GM12878 (cell line): Measurements from ENCODE around the gene GADL1. TPM values are rescaled to one million over a fixed set of nuclear protein-coding genes. Genes with fewer than 3 reads are reported as not detected.

Source experiments
- ATAC-seq: fragments of 200-7000 bp; cut with Tn5 transposase; 3 replicates; pipeline ENCODE4 v1.9.1; 2020; ENCODE audit warnings: mild to moderate bottlenecking, moderate library complexity
- BruUV-seq: library from RNA; stranded (reverse); fragments of 400-500 nt; replicated peaks from 2 replicates; lab custom pipeline; 2021; lab: Mats Ljungman, UMichigan
- CTCF ChIA-PET: fragments of 300-600 bp; sonication (Branson Sonifier 250); formaldehyde crosslinking; extraction: SDS; loops from one replicate; lab custom pipeline; 2021; ENCODE audit warnings: inconsistent platforms; lab: Yijun Ruan, JAX
- POLR2A ChIA-PET: fragments of 350-600 bp; formaldehyde crosslinking; extraction: SDS; loops from one replicate; lab custom pipeline; 2021; ENCODE audit warnings: inconsistent platforms; lab: Charles Lee
- RAD21 ChIA-PET: fragments of 300-600 bp; sonication (Branson Sonifier 250); formaldehyde crosslinking; loops from one replicate; lab custom pipeline; 2023; ENCODE audit warnings: antibody characterized with exemption; ENCODE audit not compliant: unreplicated experiment; lab: Charles Lee
- SMC1A ChIA-PET: fragments of 300-600 bp; sonication (Branson Sonifier 250); formaldehyde crosslinking; loops from one replicate; lab custom pipeline; 2023; ENCODE audit not compliant: unreplicated experiment, uncharacterized antibody; lab: Charles Lee
- DNase-seq: peaks from one replicate; pipeline ENCODE4 v3.0.0-alpha.2; 2011; ENCODE audit warnings: low read depth, low spot score
- FAIRE-seq: peaks from 3 replicates; lab custom pipeline; 2011; peaks lifted over from hg19 to GRCh38; lab: Jason Lieb, UNC
- H2AFZ ChIP-seq: 2 replicates; pipeline ENCODE4 v1.6.0; 2011; ENCODE audit warnings: low read depth, low read length, control low read depth; ENCODE audit not compliant: control insufficient read depth
- H3K27ac ChIP-seq: 2 replicates; pipeline ENCODE4 v1.5.1; 2011; ENCODE audit warnings: control low read depth; ENCODE audit not compliant: control insufficient read depth, insufficient read depth
- H3K27me3 ChIP-seq, 2 experiments: replicated peaks in 1 of 2; 2 replicates each; pipeline versions ENCODE4 v1.6.0 to v1.6.1; 2011; ENCODE audit warnings: low read length in 1 of 2; ENCODE audit not compliant: control insufficient read depth in 2 of 2, insufficient read depth in 2 of 2
- H3K36me3 ChIP-seq, 2 experiments: 2 replicates each; pipeline ENCODE4 v1.5.1; 2011; ENCODE audit warnings: low read length in 1 of 2; ENCODE audit not compliant: control insufficient read depth in 2 of 2, insufficient read depth in 2 of 2
- H3K4me1 ChIP-seq: 2 replicates; pipeline ENCODE4 v1.6.1; 2011; ENCODE audit warnings: mild to moderate bottlenecking, low read length, moderate library complexity, mixed read lengths; ENCODE audit not compliant: control insufficient read depth, insufficient read depth
- H3K4me2 ChIP-seq: 2 replicates; pipeline ENCODE4 v1.6.0; 2011; ENCODE audit warnings: control low read depth; ENCODE audit not compliant: control insufficient read depth, insufficient read depth
- H3K4me3 ChIP-seq: fragments of 200-600 bp; sonication (generic); 2 replicates; pipeline ENCODE4 v1.5.1; 2016
- H3K79me2 ChIP-seq: 2 replicates; pipeline ENCODE4 v1.6.0; 2011; ENCODE audit warnings: low read length; ENCODE audit not compliant: control insufficient read depth, insufficient read depth
- H3K9ac ChIP-seq: 2 replicates; pipeline ENCODE4 v1.8.0; 2011; ENCODE audit warnings: low read length, control low read depth, mixed read lengths; ENCODE audit not compliant: control insufficient read depth, insufficient read depth
- H3K9me3 ChIP-seq: replicated peaks from 3 replicates; pipeline ENCODE4 v1.5.1; 2011; ENCODE audit warnings: mild to moderate bottlenecking, low read length; ENCODE audit not compliant: control insufficient read depth, insufficient read depth
- H4K20me1 ChIP-seq: 2 replicates; pipeline ENCODE4 v1.6.0; 2011; ENCODE audit not compliant: control insufficient read depth, insufficient read depth
- BACH1 ChIP-seq: fragments of 450-650 bp; IDR thresholded peaks from 2 replicates; pipeline ENCODE4 v1.6.1; 2017; ENCODE audit warnings: mild to moderate bottlenecking, borderline replicate concordance
- CEBPZ ChIP-seq: fragments of 150-350 bp; IDR thresholded peaks from 2 replicates; pipeline ENCODE4 v1.6.1; 2016; ENCODE audit warnings: low read depth, low read length
- CHD2 ChIP-seq: IDR thresholded peaks from 2 replicates; pipeline ENCODE4 v1.6.1; 2011; ENCODE audit warnings: low read depth, low read length, improper control_type of control experiment, borderline replicate concordance
- FOXK2 ChIP-seq: fragments of 450-650 bp; IDR thresholded peaks from 2 replicates; pipeline ENCODE4 v1.6.1; 2017; ENCODE audit warnings: mild to moderate bottlenecking, moderate library complexity
- GABPA ChIP-seq: IDR thresholded peaks from 2 replicates; pipeline ENCODE4 v1.6.1; 2014; ENCODE audit warnings: antibody characterized with exemption, low read depth, mild to moderate bottlenecking, inconsistent platforms
- HDAC2 ChIP-seq: fragments of 200-600 bp; sonication (generic); IDR thresholded peaks from 2 replicates; pipeline ENCODE4 v1.6.1; 2017
- HSF1 ChIP-seq: fragments of 150-350 bp; IDR thresholded peaks from 2 replicates; pipeline ENCODE4 v1.6.1; 2014; ENCODE audit warnings: mild to moderate bottlenecking, low read depth, low read length
- IRF5 ChIP-seq: fragments of 450-650 bp; IDR thresholded peaks from 2 replicates; pipeline ENCODE4 v1.6.1; 2017; ENCODE audit warnings: borderline replicate concordance
- JUNB ChIP-seq: IDR thresholded peaks from 2 replicates; pipeline ENCODE4 v1.6.1; 2016; ENCODE audit warnings: antibody characterized with exemption, mild to moderate bottlenecking
- MEF2B ChIP-seq: fragments of 450-650 bp; IDR thresholded peaks from 2 replicates; pipeline ENCODE4 v1.6.1; 2018; ENCODE audit warnings: mild to moderate bottlenecking, moderate library complexity; ENCODE audit not compliant: partially characterized antibody, poor library complexity, severe bottlenecking
- MTA3 ChIP-seq: IDR thresholded peaks from 2 replicates; pipeline ENCODE4 v1.6.1; 2012; ENCODE audit warnings: low read length, inconsistent platforms, borderline replicate concordance
- NKRF ChIP-seq: fragments of 450-650 bp; conservative IDR thresholded peaks from 2 replicates; pipeline ENCODE4 v1.6.1; 2017; ENCODE audit warnings: mild to moderate bottlenecking, moderate library complexity
- NR2C1 ChIP-seq: fragments of 450-650 bp; IDR thresholded peaks from 2 replicates; pipeline ENCODE4 v1.6.1; 2017; ENCODE audit warnings: antibody characterized with exemption, mild to moderate bottlenecking, moderate library complexity
- PBX3 ChIP-seq: IDR thresholded peaks from 2 replicates; pipeline ENCODE4 v1.6.1; 2011; ENCODE audit warnings: mild to moderate bottlenecking, low read depth, low read length, moderate library complexity; ENCODE audit not compliant: insufficient replicate concordance
- RUNX3 ChIP-seq: IDR thresholded peaks from 2 replicates; pipeline ENCODE4 v1.6.1; 2012; ENCODE audit warnings: low read length, inconsistent platforms
- YY1 ChIP-seq: IDR thresholded peaks from 2 replicates; pipeline ENCODE4 v1.6.1; 2011; ENCODE audit warnings: low read depth, mild to moderate bottlenecking, low read length
- ZNF622 ChIP-seq: fragments of 450-650 bp; IDR thresholded peaks from 2 replicates; pipeline ENCODE4 v1.6.1; 2017; ENCODE audit warnings: mild to moderate bottlenecking, inconsistent platforms
- in situ Hi-C: fragments of 300-500 bp; cut with MboI; formaldehyde crosslinking; loops from 9 replicates; pipeline ENCODE4 v1.14.3; 2018; ENCODE audit warnings: mixed read lengths
- intact Hi-C: fragments of 100-400 bp; cut with micrococcal nuclease; formaldehyde crosslinking; loops from one replicate; pipeline ENCODE4 v1.14.2; 2022; ENCODE audit not compliant: unreplicated experiment
- polyA plus RNA-seq, 11 experiments: library from polyadenylated mRNA; depleted of rRNA in 4 of 11; unstranded in 6 of 11; stranded (reverse) in 5 of 11; fragments of >200 nt; fragmentation: Nextera tagmentation in 4 of 11; fragmentation: Illumina TruSeq in 1 of 11; extraction: Ambion mirVana in 4 of 11; extraction: Trizol in 1 of 11; gene quantifications; 1 replicate in 1 of 11; 2 replicates in 10 of 11; pipeline versions ENCODE4 v1.2.1 to v1.2.3, GENCODE V29; 2011 to 2016; ENCODE audit warnings: inconsistent platforms in 2 of 11, missing spikeins in 2 of 11, low read depth in 1 of 11
- total RNA-seq, 4 experiments: library from RNA; depleted of rRNA in 3 of 4; stranded (reverse); fragments of >200 nt in 3 of 4; fragmentation: Illumina TruSeq in 1 of 4; extraction: Trizol in 1 of 4; gene quantifications; 2 replicates each; pipeline versions ENCODE4 v1.2.1 to v1.2.3, GENCODE V29; 2013 to 2021

GADL1 gene
- total and polyA plus RNA-seq, 10 of the 15 experiments (the other 5 are each of a cell fraction or from before 2014, with no cell fraction given), result 0.04 TPM; not detected in 9

GRCh38 chr3:30729936-30730335 is 164.5 kb downstream of the GADL1 start:
- Histone ChIP-seq H3K9ac (no peak overlapping the region), H3K27ac (no peak overlapping the region), H3K79me2 (no peaks in the 10 kb centered on the region), H2AFZ (no peak overlapping the region), H3K36me3 (no peaks in the 10 kb centered on the region), H3K4me1 (no peaks in the 10 kb centered on the region), H3K9me3 (no peaks in the 10 kb centered on the region), H3K4me2 (no peak overlapping the region), H3K4me3 (no peak overlapping the region), H4K20me1 (no peaks in the 10 kb centered on the region), H3K27me3 (no peaks in the 10 kb centered on the region; a peak in 1 of 4 replicates)
- BruUV-seq, result no TSS peak
- in situ Hi-C loops, result no loop called here
- SMC1A ChIA-PET, result no interaction called here
- DNase-seq (no peak), ATAC-seq (no peak), FAIRE-seq (no peak)
- intact Hi-C loops, result no loop called here
- POLR2A ChIA-PET, result no interaction called here
- CTCF ChIA-PET, result no interaction called here
- RAD21 ChIA-PET, result no interaction called here
- TF ChIP-seq NR2C1 (no peak), MTA3 (no peak), PBX3 (no peak), HSF1 (no peak), ZNF622 (no peak), YY1 (no peak), CHD2 (no peak), IRF5 (no peak), FOXK2 (no peak), JUNB (no peak), MEF2B (no peak), HDAC2 (no peak), CEBPZ (no peak), NKRF (no peak), GABPA (no peak), RUNX3 (no peak), BACH1 (no peak)
